Activated T-cell treated with anti-CD3 and anti-CD28 coated beads for 24 hours (primary cell): Measurements from ENCODE around the gene STARD3.

Experiments used
- DNase-seq: peaks from one replicate; pipeline ENCODE4 v3.0.0-alpha.2; 2020; ENCODE audit warnings: low read depth

STARD3 gene

GRCh38 chr17:39604911-39605491 lies 31.9 kb upstream of the STARD3 start:
- no peak for DNase-seq

- no peak for DNase-seq
Measured at GRCh38 chr17:39605492-39606433, 31.2 kb upstream of the STARD3 start.

DNA sequence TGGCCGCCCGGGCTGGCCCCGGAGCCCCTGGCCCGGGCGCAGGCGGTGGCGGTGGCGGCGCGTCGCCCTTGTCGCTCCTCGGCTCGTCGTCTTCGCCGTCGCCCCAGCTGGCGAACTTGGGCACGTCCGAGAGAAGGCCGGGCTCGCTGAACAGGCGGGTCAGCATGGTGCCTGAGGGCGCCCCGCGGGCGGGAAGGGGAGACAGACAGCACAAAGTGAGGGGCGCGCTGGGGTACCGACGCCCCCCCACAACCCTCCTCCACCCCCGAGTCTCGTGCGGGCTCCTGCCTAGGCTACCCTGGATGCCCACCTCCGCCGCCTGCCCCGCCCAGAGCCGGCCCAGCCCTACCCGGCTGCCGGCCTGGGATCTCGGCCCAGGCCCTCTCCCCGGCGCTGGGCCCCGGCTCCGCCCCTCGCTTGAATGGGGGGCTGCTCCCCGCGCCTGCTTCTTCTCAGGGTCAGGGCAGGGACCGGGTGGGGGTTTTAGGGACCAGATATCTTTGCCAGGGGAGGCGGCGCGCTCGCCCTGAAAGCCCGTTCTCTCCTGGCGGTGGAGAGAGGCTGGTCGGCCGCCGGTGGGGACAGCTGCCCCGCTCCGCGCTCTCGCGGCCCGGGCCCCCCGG lies 30.4 kb upstream of the STARD3 start:
- DNase-seq, result no peak

- no peak for DNase-seq
Measured at GRCh38 chr17:39607057-39607850, 29.7 kb upstream of the STARD3 start.

GRCh38 chr17:39607851-39608130 lies 29.2 kb upstream of the STARD3 start, which contains the start of gene NEUROD2:
Gene NEUROD2 (minus strand): TSS chr17:39607920. CDS start chr17:39606599, 1,321 bp downstream.
- no peak for DNase-seq

GRCh38 chr17:39608142-39608981 lies 28.6 kb upstream of the STARD3 start:
- no peak for DNase-seq

DNA sequence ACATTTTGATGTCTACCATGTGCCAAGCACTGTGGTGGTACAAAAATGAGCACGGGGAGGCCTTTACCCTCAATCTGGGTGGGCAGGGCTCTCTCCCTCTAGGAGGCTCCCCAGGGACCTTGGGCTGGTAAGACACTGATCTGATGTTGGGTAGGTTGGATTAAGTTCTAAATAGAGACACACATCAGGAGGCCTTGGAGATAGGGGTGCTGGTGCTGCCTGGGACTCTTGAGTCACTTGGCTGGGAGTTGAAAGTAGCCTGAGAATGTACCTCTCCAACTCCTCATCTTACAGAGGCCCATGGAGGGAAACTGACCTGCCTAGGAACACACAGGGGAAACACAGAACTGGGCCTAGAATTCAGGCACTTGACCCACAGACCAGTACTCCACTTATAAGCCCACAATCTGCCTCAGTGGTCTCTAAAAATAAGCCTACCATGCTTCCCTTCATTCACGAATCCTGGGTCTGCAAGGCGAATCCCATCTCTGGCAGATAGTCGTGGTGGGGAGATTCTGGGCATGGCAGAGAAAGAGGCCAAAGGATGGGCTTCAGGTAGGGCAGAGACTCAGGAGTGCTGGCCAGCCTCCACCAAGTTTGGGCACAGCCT lies 27.4 kb upstream of the STARD3 start:
- no peak for DNase-seq

DNA sequence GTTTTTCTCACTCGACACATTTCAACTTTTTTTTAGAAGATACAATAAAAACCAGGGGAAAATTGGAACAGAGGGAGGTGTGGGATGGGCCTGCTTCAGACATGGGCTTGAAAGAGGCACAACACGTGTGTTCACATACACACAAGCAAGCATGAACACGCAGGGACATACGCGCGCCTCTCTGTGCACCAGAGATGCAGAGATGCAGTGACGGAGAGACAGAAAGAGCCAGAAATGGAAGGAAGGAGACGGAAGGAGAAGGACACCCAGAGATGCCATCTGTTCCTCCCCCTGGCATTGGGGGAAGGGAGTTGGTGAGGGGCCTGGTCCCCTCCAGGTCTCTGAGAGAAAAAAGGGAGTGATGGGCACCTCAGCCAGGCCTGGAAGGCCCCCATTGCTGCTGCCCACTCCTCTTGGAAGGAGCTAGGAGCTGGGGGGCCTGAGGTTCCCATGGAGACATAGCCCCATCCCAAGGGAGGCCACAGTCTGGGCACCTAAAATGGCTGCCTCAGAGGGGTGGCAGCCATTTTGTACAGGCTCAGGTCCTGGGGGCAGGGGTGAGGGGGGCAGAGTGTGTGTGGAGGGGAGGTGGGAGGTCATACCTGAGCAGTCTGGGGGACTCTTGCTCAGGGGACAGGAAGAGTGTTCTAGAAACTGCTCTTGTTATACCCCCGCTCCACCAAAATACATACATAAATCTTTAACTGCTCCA lies 25.4 kb upstream of the STARD3 start:
- DNase-seq, result no peak

DNA sequence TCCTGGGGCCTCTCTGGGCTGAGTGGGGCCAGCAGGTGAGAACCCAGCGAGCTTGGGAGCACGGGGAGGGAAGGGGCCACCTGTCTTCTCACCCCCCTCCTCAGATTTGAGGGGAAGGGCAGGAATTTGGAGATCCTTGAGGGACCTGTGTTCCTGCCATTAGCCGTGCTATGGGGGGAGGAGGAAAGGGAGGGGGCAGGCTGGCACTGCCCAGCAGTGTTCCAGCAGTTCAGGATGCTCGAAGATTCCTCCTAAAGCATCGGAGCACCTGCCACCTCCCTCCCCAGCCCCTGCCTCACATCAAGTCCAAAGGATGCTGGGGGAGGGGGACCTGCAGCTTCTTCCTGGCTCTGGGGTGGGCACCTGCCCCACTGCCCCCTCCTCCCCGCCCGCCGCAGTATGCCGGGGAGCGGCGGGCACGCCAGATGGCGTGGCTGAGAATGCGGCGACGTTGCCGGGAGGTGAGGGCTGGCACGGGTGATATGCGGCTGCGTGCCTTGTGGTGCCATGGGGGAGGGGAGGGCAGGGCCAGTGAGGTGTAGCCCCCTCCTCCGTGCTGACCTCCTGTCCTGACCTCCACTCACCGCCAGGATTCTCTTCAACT lies 24.6 kb upstream of the STARD3 start:
- no peak for DNase-seq

- DNase-seq, result no peak
Measured at GRCh38 chr17:39612935-39613464, 23.9 kb upstream of the STARD3 start.

DNA sequence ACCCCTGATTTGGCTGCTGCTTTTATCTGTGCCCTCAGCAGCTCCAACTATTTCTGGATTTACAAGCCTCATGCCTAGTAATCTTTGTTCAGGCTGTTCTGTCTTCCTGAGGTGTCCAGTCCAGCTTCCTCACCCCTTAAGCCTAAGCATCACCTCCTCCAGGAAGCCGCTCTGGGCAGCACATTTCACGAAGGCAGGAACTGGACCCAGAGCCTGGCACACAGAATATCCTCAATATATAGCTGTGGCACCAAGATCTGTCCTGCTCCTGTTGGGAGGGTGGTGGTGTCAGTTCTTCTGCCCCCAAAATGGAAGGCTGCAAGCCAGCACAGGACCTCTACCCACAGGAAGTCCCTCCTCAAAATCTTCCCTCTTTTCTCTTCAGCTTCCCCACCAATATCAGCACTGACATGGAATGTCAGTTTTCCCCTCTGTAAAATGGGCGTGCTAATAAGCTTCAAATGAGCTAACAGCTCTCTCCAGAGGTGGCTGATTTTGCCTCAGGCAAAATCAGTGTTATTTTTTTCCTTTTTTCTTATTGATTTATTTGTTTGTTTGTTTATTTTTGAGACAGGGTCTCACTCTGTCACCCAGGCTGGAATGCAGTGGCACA lies 22.3 kb upstream of the STARD3 start:
- DNase-seq, result no peak

DNA sequence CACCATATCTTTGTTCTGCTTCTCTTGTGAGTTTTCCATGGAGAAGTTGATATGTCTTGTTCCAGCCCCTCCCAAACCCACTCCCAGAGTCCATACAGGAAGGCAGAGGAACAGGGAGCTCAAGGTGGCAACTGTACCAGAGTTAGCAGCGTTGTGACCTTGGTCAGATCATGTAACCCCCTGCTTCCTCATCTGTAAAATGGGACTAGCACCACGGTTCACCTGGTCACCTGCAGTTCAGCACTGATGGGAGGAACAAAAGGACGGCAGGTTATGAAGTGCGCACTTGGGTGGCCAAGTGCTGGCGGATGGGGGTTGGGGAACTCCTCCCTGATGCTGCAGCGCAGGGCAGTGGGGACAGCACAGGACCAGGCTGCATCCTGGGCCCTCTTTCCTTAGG lies 21.5 kb upstream of the STARD3 start:
- DNase-seq, result no peak

DNA sequence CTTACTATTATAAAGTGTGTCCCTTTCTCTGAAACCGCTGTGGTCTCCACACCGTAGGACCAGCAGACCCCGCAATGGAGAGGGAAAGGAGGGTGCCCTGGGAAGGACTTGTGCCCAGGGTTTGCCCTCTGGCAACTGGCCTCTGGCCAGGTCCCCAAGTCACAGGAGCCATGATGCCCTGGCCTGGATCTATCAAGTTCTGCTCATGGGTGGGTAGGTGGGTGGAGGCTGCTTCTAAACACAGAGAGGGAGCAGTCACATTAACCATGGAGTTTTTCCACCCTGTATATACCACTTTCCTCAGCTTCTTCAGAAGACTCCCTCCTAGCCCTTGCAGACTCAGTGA lies 19.9 kb upstream of the STARD3 start:
- DNase-seq, result no peak

GRCh38 chr17:39617446-39618245 lies 19.3 kb upstream of the STARD3 start:
- peak; percentile 41 for DNase-seq

DNA sequence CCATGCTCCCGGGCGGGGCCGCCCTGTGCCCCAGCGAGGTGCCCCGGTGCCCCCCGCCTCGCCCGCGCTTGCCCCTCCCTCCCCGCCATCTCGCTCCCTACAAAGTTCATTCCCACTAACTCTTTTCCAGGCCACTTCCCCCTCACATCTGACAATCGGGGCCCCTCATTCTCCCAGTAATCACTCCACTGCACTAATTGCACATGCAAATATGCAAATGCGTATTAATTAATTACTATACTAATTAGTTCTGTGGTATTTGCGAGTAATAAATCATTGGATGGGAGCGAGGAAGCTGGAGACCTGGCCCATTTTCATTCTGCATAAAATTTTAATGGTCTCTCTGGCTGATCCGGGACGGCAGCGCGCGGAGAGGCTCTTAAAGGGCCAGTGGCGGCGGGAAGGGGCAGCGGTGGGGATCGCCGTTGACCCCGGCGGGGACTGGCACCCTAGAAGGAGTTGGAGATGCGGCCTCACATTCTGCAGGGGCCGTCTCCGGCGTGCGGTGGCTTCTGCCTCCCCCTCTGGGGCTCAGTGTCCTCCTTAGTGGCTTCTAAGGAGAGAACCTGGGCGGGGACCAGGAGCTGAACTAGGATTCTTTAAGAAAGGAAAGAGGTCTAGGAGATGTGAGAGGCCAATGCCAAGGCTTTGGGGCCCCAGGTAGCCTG lies 18.6 kb upstream of the STARD3 start:
- no peak for DNase-seq

GRCh38 chr17:39618956-39619785 lies 17.8 kb upstream of the STARD3 start:
- no peak for DNase-seq

GRCh38 chr17:39619786-39620101 lies 17.2 kb upstream of the STARD3 start:
- no peak for DNase-seq
